DOHH2 (cell line): ENCODE results near the gene SEC23B.
"Not testable (repeated sequence)": the region's sequence is repeated elsewhere in the genome, so short reads cannot be mapped to it uniquely, and the experiment has no call there.

ENCODE experiments used
- H3F3A ChIP-seq: fragments of 200-600 bp; sonication (generic), shearing (Covaris generic); 2 replicates; pipeline ENCODE4 v1.6.0; 2016; ENCODE audit warnings: antibody characterized with exemption, mild to moderate bottlenecking; ENCODE audit not compliant: control insufficient read depth, insufficient read depth
- H3K27ac ChIP-seq: fragments of 200-600 bp; sonication (generic); 2 replicates; pipeline ENCODE4 v1.5.1; 2014; ENCODE audit warnings: low read depth, mild to moderate bottlenecking, low read length, moderate library complexity
- H3K27me3 ChIP-seq: fragments of 200-600 bp; sonication (generic); 2 replicates; pipeline ENCODE4 v1.6.1; 2014; ENCODE audit warnings: mild to moderate bottlenecking, low read length, mixed read lengths; ENCODE audit not compliant: control insufficient read depth
- H3K36me3 ChIP-seq: fragments of 200-600 bp; sonication (generic); 2 replicates; pipeline ENCODE4 v1.6.1; 2014; ENCODE audit warnings: mild to moderate bottlenecking, low read length, moderate library complexity, mixed read lengths; ENCODE audit not compliant: control insufficient read depth
- H3K4me1 ChIP-seq: fragments of 200-600 bp; sonication (generic); 2 replicates; pipeline ENCODE4 v1.6.1; 2014; ENCODE audit warnings: mild to moderate bottlenecking, low read length, mixed read lengths; ENCODE audit not compliant: control insufficient read depth
- H3K4me2 ChIP-seq: fragments of 200-600 bp; sonication (generic); 2 replicates; pipeline ENCODE4 v1.6.0; 2014; ENCODE audit warnings: mild to moderate bottlenecking, low read length, moderate library complexity
- H3K4me3 ChIP-seq: fragments of 200-600 bp; sonication (generic); 2 replicates; pipeline ENCODE4 v1.5.1; 2014; ENCODE audit warnings: mild to moderate bottlenecking, low read length, mixed read lengths
- H3K79me2 ChIP-seq: fragments of 200-600 bp; sonication (generic); 2 replicates; pipeline ENCODE4 v1.6.1; 2014; ENCODE audit warnings: mild to moderate bottlenecking, low read length, mixed read lengths; ENCODE audit not compliant: control insufficient read depth
- H3K9me2 ChIP-seq: fragments of 200-600 bp; sonication (generic); replicated peaks from 2 replicates; pipeline ENCODE4 v1.6.1; 2014; ENCODE audit warnings: mild to moderate bottlenecking, low read length, mixed read lengths; ENCODE audit not compliant: control insufficient read depth
- H3K9me3 ChIP-seq: fragments of 200-600 bp; sonication (generic); 2 replicates; pipeline ENCODE4 v1.6.1; 2014; ENCODE audit warnings: antibody characterized with exemption, low read length, mixed read lengths; ENCODE audit not compliant: control insufficient read depth, insufficient read depth
- H4K20me1 ChIP-seq: fragments of 200-600 bp; sonication (generic); 2 replicates; pipeline ENCODE4 v1.6.0; 2014; ENCODE audit warnings: low read depth, mild to moderate bottlenecking, antibody characterized with exemption, low read length, moderate library complexity; ENCODE audit not compliant: control insufficient read depth, insufficient read depth
- EZH2phosphoT487 ChIP-seq: fragments of 200-600 bp; sonication (generic); IDR thresholded peaks from 2 replicates; pipeline ENCODE4 v1.6.1; 2017; ENCODE audit warnings: borderline replicate concordance, mild to moderate bottlenecking, antibody characterized with exemption, low read length, moderate library complexity, mixed read lengths
- TF ChIP-seq, protein P1 (sequence below): fragments of 200-600 bp; sonication (generic); IDR thresholded peaks from one replicate; pipeline ENCODE4 v1.5.1; 2014; ENCODE audit warnings: antibody characterized with exemption, mild to moderate bottlenecking, low read depth, low read length; ENCODE audit not compliant: poor library complexity, severe bottlenecking

SEC23B gene

DNA sequence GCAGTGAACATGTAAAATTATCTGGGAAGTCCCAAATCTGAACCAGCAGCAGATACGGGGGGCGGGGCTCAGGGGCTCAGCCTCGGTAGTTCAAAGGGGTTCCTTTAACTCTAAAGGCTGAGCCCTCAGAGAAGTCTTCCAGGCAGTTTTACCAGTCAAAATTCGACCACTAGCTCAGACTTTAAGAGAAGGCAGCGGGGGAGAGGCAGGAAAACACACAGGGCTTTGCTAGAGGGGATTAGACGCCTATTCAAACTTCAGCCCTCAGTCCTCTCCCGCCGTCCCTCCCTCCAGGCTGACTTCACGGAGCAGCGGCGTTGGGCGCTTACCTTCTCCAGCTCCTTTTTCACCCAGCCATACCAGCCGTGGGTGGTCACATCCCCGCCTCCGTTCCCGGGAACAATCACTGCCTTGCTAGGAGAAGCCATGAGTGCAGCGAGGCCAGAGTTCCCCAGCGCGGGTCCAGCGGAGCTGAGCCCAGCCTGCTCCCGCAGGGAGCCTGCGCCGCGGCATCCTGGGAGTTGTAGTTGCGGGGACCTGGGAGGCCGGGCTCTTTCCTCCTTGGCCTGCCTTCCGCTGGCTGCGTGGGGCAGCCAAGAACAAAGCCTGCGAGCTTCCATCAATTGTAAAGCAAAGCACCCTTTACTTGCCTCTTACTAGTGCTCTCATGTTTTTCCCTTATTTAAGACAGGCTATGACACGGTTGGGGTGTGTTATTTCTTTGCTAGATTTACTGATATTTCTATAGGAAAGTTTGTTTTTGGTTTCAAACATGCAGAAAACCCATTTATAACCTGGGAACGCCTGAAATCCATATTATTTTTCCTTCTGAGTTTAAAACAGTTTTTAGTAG lies 10.8 kb upstream of the SEC23B start, which contains the start of gene RBBP9:
Gene RBBP9 (minus strand): TSS at position 486 of the 853 bp plus-strand sequence. CDS start 58 bp downstream, at position 428.
- Histone ChIP-seq H3K36me3 (peaks cover 17% of the 10 kb centered on the region), H3K27ac (no peak within 1 kb of the TSS), H3K9me3 (no peaks in the 10 kb centered on the region), H3F3A (no peaks in the 10 kb centered on the region), H3K27me3 (no peaks in the 10 kb centered on the region), H3K4me1 (peaks cover 15% of the 10 kb centered on the region), H3K79me2 (peaks cover 10% of the 10 kb centered on the region; the same call in 1 of the 2 replicates), H3K9me2 (no peaks in the 10 kb centered on the region), H3K4me2 (peak within 1 kb of the TSS; percentile 68), H3K4me3 (peak within 1 kb of the TSS; percentile 88), H4K20me1 (no peaks in the 10 kb centered on the region)
- no peak for TF ChIP-seq EZH2phosphoT487
- TF ChIP-seq, protein P1, sequence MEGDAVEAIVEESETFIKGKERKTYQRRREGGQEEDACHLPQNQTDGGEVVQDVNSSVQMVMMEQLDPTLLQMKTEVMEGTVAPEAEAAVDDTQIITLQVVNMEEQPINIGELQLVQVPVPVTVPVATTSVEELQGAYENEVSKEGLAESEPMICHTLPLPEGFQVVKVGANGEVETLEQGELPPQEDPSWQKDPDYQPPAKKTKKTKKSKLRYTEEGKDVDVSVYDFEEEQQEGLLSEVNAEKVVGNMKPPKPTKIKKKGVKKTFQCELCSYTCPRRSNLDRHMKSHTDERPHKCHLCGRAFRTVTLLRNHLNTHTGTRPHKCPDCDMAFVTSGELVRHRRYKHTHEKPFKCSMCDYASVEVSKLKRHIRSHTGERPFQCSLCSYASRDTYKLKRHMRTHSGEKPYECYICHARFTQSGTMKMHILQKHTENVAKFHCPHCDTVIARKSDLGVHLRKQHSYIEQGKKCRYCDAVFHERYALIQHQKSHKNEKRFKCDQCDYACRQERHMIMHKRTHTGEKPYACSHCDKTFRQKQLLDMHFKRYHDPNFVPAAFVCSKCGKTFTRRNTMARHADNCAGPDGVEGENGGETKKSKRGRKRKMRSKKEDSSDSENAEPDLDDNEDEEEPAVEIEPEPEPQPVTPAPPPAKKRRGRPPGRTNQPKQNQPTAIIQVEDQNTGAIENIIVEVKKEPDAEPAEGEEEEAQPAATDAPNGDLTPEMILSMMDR: no peak

DNA sequence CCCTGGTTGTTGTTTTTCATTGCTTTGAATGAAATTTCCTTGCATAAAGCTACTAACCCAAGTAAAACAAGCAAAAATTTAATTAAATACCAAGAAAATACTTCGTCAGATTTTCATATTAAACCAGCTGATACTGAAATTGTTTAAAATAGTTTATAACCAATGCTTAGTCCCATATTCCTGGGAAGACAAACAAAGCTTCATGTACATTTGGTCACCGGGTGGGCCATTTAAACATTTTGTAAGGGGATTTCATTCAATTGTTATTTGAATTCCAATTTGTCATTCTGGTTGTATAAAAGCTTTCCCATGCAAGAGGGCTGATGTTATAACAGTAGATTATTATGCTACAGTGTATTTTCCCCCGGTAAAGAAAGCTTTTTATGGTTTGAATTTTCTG lies 10.1 kb upstream of the SEC23B start:
- Histone ChIP-seq H3K79me2 (peaks cover 10% of the 10 kb centered on the region; the same call in 1 of the 2 replicates), H3K9me2 (no peaks in the 10 kb centered on the region), H3K27ac (no peak overlapping the region), H3K27me3 (no peaks in the 10 kb centered on the region), H3K4me1 (peaks cover 15% of the 10 kb centered on the region), H3F3A (no peaks in the 10 kb centered on the region), H3K4me2 (peak overlapping the region; percentile 68), H3K4me3 (peak overlapping the region; percentile 88), H3K9me3 (no peaks in the 10 kb centered on the region), H4K20me1 (no peaks in the 10 kb centered on the region), H3K36me3 (peaks cover 13% of the 10 kb centered on the region)
- no peak for TF ChIP-seq EZH2phosphoT487
- TF ChIP-seq, protein P1: no peak

DNA sequence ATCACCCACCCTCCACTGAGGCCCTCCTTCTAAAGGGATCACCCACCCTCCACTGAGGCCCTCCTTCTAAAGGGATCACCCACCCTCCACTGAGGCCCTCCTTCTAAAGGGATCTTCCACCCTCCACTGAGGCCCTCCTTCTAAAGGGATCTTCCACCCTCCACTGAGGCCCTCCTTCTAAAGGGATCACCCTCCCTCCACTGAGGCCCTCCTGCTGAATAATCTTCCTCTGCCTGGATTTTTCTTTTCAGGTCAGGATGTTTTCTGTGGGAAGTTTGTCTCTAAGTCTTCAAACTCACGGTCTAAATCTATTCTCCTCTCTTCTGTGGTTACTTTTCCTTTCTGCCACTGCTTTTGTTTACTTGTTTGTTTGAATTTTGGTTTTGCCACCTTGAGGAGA lies 6.1 kb upstream of the SEC23B start:
- H3K4me2 ChIP-seq: not testable (repeated sequence)

DNA sequence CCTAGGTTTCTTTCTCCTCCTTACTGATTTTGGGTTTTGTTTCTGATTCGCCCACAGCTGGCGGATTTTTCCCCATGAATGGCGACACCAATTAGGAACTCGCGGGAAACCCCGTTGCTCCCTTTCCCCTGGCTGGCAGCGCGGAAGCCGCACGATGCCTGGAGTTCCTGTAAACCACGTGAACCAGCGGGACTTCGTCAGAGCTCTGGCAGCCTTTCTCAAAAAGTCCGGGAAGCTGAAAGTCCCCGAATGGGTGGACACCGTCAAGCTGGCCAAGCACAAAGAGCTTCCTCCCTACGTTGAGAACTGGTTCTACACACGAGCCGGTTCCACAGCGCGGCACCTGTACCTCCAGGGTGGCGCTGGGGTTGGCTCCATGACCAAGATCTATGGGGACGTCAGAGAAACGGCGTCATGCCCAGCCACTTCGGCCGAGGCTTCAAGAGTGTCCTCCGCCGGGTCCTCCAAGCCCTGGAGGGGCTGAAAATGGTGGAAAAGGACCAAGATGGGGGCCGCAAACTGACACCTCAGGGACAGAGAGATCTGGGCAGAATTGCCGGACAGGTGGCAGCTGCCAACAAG lies 3.2 kb upstream of the SEC23B start:
- Histone ChIP-seq H3K4me3 (no peak overlapping the region), H3K79me2 (peaks cover 18% of the 10 kb centered on the region), H3K9me2 (no peaks in the 10 kb centered on the region), H3K4me1 (peaks cover 26% of the 10 kb centered on the region), H3K4me2 (no peak overlapping the region), H3K36me3 (peaks cover 11% of the 10 kb centered on the region), H4K20me1 (no peaks in the 10 kb centered on the region), H3F3A (0 out of 2 replicates have a peak, but pooled peaks cover 6% of the 10 kb centered on the region), H3K27ac (no peak overlapping the region), H3K27me3 (no peaks in the 10 kb centered on the region), H3K9me3 (no peaks in the 10 kb centered on the region)
- TF ChIP-seq, protein P1: no peak
- TF ChIP-seq EZH2phosphoT487: no peak

More for the DNA sequence above, 6.1 kb upstream of the SEC23B start:
- not testable (repeated sequence) for H3K27ac ChIP-seq, H3F3A ChIP-seq, H4K20me1 ChIP-seq, H3K9me2 ChIP-seq, H3K9me3 ChIP-seq, H3K27me3 ChIP-seq, H3K36me3 ChIP-seq, H3K79me2 ChIP-seq, H3K4me3 ChIP-seq
- peaks cover 16% of the 10 kb centered on the region for H3K4me1 ChIP-seq
